HEK293 (cell line): ENCODE measurements around the gene SCYGR4.

Source experiments
- BCL11B ChIP-seq: fragments of 450-650 bp; formaldehyde crosslinking; IDR thresholded peaks from 2 replicates; pipeline ENCODE4 v1.5.1; 2016; ENCODE audit warnings: low read depth, missing biosample characterization, missing genetic modification characterization
- FEZF1 ChIP-seq: fragments of 450-650 bp; formaldehyde crosslinking; IDR thresholded peaks from 2 replicates; pipeline ENCODE4 v1.5.1; 2016; ENCODE audit warnings: missing biosample characterization, missing genetic modification characterization
- HOXC10 ChIP-seq: sonication (generic); formaldehyde crosslinking; IDR thresholded peaks from 2 replicates; pipeline ENCODE4 v1.8.1; 2023; ENCODE audit warnings: mild to moderate bottlenecking, missing genetic modification reagents
- PRDM1 ChIP-seq: fragments of 450-650 bp; formaldehyde crosslinking; IDR thresholded peaks from 2 replicates; pipeline ENCODE4; 2016; ENCODE audit warnings: missing biosample characterization, missing genetic modification characterization
- SALL2 ChIP-seq: fragments of 450-650 bp; formaldehyde crosslinking; IDR thresholded peaks from 2 replicates; pipeline ENCODE4 v1.5.0; 2017; ENCODE audit warnings: missing biosample characterization, mild to moderate bottlenecking, missing genetic modification characterization, borderline replicate concordance
- ZBTB20 ChIP-seq: fragments of 450-650 bp; formaldehyde crosslinking; IDR thresholded peaks from 2 replicates; pipeline ENCODE4 v1.5.1; 2016; ENCODE audit warnings: missing biosample characterization, missing genetic modification characterization
- ZBTB21 ChIP-seq: fragments of 450-650 bp; formaldehyde crosslinking; IDR thresholded peaks from 2 replicates; pipeline ENCODE4 v1.5.1; 2017; ENCODE audit warnings: missing biosample characterization, missing genetic modification characterization
- ZEB2 ChIP-seq: fragments of 450-650 bp; formaldehyde crosslinking; IDR thresholded peaks from 2 replicates; pipeline ENCODE4 v1.5.1; 2016; ENCODE audit warnings: missing biosample characterization, missing genetic modification characterization
- ZFP37 ChIP-seq: fragments of 450-650 bp; formaldehyde crosslinking; IDR thresholded peaks from 2 replicates; pipeline ENCODE4 v1.5.1; 2016; ENCODE audit warnings: missing biosample characterization, missing genetic modification characterization
- ZNF140 ChIP-seq: fragments of 450-650 bp; formaldehyde crosslinking; IDR thresholded peaks from 2 replicates; pipeline ENCODE4 v1.5.1; 2016; ENCODE audit warnings: missing biosample characterization, missing genetic modification characterization
- ZNF155 ChIP-seq: fragments of 450-650 bp; formaldehyde crosslinking; IDR thresholded peaks from 2 replicates; pipeline ENCODE4 v1.5.1; 2016; ENCODE audit warnings: missing biosample characterization, missing genetic modification characterization
- ZNF16 ChIP-seq: fragments of 450-650 bp; formaldehyde crosslinking; IDR thresholded peaks from 2 replicates; pipeline ENCODE4 v1.5.1; 2016; ENCODE audit warnings: low read depth, missing biosample characterization, missing genetic modification characterization
- ZNF175 ChIP-seq: fragments of 450-650 bp; formaldehyde crosslinking; IDR thresholded peaks from 2 replicates; pipeline ENCODE4 v1.5.1; 2016; ENCODE audit warnings: missing biosample characterization, missing genetic modification characterization
- ZNF184 ChIP-seq: fragments of 450-650 bp; IDR thresholded peaks from 2 replicates; pipeline ENCODE4 v1.5.1; 2018; ENCODE audit warnings: missing biosample characterization, mild to moderate bottlenecking, missing genetic modification characterization
- ZNF366 ChIP-seq: fragments of 450-650 bp; formaldehyde crosslinking; conservative IDR thresholded peaks from 2 replicates; pipeline ENCODE4 v1.5.1; 2016; ENCODE audit warnings: missing biosample characterization, missing genetic modification characterization
- ZNF426 ChIP-seq: fragments of 450-650 bp; formaldehyde crosslinking; IDR thresholded peaks from 2 replicates; pipeline ENCODE4 v1.5.1; 2017; ENCODE audit warnings: missing biosample characterization, missing genetic modification characterization, mild to moderate bottlenecking, inconsistent platforms, moderate library complexity
- ZNF501 ChIP-seq: fragments of 450-650 bp; formaldehyde crosslinking; IDR thresholded peaks from 2 replicates; pipeline ENCODE4 v1.5.1; 2016; ENCODE audit warnings: missing biosample characterization, missing genetic modification characterization
- ZNF571 ChIP-seq: fragments of 450-650 bp; formaldehyde crosslinking; IDR thresholded peaks from 2 replicates; pipeline ENCODE4 v1.5.0; 2017; ENCODE audit warnings: missing biosample characterization, missing genetic modification characterization
- ZNF639 ChIP-seq: fragments of 450-650 bp; formaldehyde crosslinking; IDR thresholded peaks from 2 replicates; pipeline ENCODE4 v1.5.1; 2016; ENCODE audit warnings: missing biosample characterization, missing genetic modification characterization
- ZNF660 ChIP-seq: fragments of 450-650 bp; IDR thresholded peaks from 2 replicates; pipeline ENCODE4 v1.5.1; 2018; ENCODE audit warnings: missing biosample characterization, mild to moderate bottlenecking, missing genetic modification characterization
- ZXDB ChIP-seq: fragments of 450-650 bp; formaldehyde crosslinking; IDR thresholded peaks from 2 replicates; pipeline ENCODE4 v1.5.1; 2016; ENCODE audit warnings: missing biosample characterization, missing genetic modification characterization
- TF ChIP-seq, protein P1 (sequence below): fragments of 450-650 bp; formaldehyde crosslinking; IDR thresholded peaks from 2 replicates; pipeline ENCODE4 v1.5.1; 2016; ENCODE audit warnings: missing biosample characterization, missing genetic modification characterization, low read depth
- TF ChIP-seq, protein P2 (sequence below): fragments of 450-650 bp; formaldehyde crosslinking; IDR thresholded peaks from 2 replicates; pipeline ENCODE4 v1.5.1; 2016; ENCODE audit warnings: missing biosample characterization, missing genetic modification characterization, borderline replicate concordance
- TF ChIP-seq, protein P3 (sequence below): fragments of 450-650 bp; formaldehyde crosslinking; IDR thresholded peaks from 2 replicates; pipeline ENCODE4 v1.5.1; 2016; ENCODE audit warnings: missing biosample characterization, missing genetic modification characterization
- TF ChIP-seq, protein P4 (sequence below): fragments of 450-650 bp; formaldehyde crosslinking; IDR thresholded peaks from 2 replicates; pipeline ENCODE4 v1.5.1; 2017; ENCODE audit warnings: missing biosample characterization, missing genetic modification characterization

Gene SCYGR4

DNA sequence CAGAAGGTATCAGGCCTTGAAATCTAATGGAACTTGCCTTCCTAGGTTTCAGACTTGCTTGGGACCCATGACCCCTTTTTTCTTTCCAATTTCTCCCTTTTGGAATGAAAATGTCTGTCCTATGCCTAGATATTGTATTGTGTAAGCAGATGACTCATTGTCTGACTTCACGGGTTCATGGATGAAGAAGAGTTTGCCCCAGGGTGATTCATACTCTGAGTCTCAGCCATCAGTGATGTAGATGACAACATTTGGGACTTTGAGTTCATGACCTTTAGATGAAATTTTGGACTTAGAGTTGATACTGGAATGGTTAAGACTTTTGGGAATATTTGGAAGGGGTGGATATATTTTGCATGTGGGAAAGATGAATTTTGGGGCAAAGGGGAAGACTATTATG lies 38.2 kb downstream of the SCYGR4 start (continued):
- TF ChIP-seq ZBTB21 (tag by site-specific recombination) (peak; percentile 62; the same call in 1 of the 2 replicates), ZBTB20 (tag by site-specific recombination) (no peak), ZNF155 (tag by site-specific recombination) (no peak), ZNF140 (tag by site-specific recombination) (no peak), HOXC10 (CRISPR knock-in tag) (no peak), ZNF571 (tag by site-specific recombination) (no peak), ZNF639 (no peak), PRDM1 (peak; percentile 37; the same call in 1 of the 2 replicates), ZNF501 (no peak), SALL2 (tag by site-specific recombination) (no peak), ZNF366 (tag by site-specific recombination) (peak; percentile 34; the same call in 1 of the 2 replicates), ZXDB (no peak), ZNF16 (no peak), ZNF660 (peak; percentile 49; the same call in 1 of the 2 replicates), ZNF175 (tag by site-specific recombination) (no peak), BCL11B (tag by site-specific recombination) (no peak), ZFP37 (tag by site-specific recombination) (no peak), ZNF426 (no peak), ZEB2 (tag by site-specific recombination) (0 out of 2 replicates have a peak, but pooled peaks have one; percentile 38), ZNF184 (0 out of 2 replicates have a peak, but pooled peaks have one; percentile 33), FEZF1 (tag by site-specific recombination) (no peak)
- TF ChIP-seq, protein P1, sequence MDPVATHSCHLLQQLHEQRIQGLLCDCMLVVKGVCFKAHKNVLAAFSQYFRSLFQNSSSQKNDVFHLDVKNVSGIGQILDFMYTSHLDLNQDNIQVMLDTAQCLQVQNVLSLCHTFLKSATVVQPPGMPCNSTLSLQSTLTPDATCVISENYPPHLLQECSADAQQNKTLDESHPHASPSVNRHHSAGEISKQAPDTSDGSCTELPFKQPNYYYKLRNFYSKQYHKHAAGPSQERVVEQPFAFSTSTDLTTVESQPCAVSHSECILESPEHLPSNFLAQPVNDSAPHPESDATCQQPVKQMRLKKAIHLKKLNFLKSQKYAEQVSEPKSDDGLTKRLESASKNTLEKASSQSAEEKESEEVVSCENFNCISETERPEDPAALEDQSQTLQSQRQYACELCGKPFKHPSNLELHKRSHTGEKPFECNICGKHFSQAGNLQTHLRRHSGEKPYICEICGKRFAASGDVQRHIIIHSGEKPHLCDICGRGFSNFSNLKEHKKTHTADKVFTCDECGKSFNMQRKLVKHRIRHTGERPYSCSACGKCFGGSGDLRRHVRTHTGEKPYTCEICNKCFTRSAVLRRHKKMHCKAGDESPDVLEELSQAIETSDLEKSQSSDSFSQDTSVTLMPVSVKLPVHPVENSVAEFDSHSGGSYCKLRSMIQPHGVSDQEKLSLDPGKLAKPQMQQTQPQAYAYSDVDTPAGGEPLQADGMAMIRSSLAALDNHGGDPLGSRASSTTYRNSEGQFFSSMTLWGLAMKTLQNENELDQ (tag by site-specific recombination): no peak
- TF ChIP-seq, protein P2, sequence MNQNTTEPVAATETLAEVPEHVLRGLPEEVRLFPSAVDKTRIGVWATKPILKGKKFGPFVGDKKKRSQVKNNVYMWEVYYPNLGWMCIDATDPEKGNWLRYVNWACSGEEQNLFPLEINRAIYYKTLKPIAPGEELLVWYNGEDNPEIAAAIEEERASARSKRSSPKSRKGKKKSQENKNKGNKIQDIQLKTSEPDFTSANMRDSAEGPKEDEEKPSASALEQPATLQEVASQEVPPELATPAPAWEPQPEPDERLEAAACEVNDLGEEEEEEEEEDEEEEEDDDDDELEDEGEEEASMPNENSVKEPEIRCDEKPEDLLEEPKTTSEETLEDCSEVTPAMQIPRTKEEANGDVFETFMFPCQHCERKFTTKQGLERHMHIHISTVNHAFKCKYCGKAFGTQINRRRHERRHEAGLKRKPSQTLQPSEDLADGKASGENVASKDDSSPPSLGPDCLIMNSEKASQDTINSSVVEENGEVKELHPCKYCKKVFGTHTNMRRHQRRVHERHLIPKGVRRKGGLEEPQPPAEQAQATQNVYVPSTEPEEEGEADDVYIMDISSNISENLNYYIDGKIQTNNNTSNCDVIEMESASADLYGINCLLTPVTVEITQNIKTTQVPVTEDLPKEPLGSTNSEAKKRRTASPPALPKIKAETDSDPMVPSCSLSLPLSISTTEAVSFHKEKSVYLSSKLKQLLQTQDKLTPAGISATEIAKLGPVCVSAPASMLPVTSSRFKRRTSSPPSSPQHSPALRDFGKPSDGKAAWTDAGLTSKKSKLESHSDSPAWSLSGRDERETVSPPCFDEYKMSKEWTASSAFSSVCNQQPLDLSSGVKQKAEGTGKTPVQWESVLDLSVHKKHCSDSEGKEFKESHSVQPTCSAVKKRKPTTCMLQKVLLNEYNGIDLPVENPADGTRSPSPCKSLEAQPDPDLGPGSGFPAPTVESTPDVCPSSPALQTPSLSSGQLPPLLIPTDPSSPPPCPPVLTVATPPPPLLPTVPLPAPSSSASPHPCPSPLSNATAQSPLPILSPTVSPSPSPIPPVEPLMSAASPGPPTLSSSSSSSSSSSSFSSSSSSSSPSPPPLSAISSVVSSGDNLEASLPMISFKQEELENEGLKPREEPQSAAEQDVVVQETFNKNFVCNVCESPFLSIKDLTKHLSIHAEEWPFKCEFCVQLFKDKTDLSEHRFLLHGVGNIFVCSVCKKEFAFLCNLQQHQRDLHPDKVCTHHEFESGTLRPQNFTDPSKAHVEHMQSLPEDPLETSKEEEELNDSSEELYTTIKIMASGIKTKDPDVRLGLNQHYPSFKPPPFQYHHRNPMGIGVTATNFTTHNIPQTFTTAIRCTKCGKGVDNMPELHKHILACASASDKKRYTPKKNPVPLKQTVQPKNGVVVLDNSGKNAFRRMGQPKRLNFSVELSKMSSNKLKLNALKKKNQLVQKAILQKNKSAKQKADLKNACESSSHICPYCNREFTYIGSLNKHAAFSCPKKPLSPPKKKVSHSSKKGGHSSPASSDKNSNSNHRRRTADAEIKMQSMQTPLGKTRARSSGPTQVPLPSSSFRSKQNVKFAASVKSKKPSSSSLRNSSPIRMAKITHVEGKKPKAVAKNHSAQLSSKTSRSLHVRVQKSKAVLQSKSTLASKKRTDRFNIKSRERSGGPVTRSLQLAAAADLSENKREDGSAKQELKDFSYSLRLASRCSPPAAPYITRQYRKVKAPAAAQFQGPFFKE (tag by site-specific recombination): no peak
- TF ChIP-seq, protein P3, sequence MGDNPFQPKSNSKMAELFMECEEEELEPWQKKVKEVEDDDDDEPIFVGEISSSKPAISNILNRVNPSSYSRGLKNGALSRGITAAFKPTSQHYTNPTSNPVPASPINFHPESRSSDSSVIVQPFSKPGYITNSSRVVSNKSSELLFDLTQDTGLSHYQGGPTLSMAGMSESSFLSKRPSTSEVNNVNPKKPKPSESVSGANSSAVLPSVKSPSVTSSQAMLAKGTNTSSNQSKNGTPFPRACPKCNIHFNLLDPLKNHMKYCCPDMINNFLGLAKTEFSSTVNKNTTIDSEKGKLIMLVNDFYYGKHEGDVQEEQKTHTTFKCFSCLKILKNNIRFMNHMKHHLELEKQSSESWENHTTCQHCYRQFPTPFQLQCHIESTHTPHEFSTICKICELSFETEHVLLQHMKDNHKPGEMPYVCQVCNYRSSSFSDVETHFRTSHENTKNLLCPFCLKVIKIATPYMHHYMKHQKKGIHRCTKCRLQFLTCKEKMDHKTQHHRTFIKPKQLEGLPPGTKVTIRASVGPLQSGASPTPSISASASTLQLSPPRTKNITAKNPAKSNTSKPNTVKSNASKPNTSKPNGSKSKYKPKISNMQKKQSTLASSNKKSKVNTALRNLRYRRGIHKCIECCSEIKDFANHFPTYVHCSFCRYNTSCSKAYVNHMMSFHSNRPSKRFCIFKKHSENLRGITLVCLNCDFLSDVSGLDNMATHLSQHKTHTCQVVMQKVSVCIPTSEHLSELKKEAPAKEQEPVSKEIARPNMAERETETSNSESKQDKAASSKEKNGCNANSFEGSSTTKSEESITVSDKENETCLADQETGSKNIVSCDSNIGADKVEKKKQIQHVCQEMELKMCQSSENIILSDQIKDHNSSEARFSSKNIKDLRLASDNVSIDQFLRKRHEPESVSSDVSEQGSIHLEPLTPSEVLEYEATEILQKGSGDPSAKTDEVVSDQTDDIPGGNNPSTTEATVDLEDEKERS (tag by site-specific recombination): no peak
- TF ChIP-seq, protein P4, sequence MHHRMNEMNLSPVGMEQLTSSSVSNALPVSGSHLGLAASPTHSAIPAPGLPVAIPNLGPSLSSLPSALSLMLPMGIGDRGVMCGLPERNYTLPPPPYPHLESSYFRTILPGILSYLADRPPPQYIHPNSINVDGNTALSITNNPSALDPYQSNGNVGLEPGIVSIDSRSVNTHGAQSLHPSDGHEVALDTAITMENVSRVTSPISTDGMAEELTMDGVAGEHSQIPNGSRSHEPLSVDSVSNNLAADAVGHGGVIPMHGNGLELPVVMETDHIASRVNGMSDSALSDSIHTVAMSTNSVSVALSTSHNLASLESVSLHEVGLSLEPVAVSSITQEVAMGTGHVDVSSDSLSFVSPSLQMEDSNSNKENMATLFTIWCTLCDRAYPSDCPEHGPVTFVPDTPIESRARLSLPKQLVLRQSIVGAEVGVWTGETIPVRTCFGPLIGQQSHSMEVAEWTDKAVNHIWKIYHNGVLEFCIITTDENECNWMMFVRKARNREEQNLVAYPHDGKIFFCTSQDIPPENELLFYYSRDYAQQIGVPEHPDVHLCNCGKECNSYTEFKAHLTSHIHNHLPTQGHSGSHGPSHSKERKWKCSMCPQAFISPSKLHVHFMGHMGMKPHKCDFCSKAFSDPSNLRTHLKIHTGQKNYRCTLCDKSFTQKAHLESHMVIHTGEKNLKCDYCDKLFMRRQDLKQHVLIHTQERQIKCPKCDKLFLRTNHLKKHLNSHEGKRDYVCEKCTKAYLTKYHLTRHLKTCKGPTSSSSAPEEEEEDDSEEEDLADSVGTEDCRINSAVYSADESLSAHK (tag by site-specific recombination): no peak
